HG03159 (cell line): ENCODE data around the gene DCTN3.

ENCODE experiments used
- ATAC-seq: cut with Tn5 transposase; IDR thresholded peaks from one replicate; pipeline ENCODE4 v1.9.1; 2021; ENCODE audit warnings: mild to moderate bottlenecking, moderate library complexity; ENCODE audit not compliant: unreplicated experiment

DCTN3 gene

GRCh38 chr9:34624475-34625185 is 4.3 kb upstream of the DCTN3 start:
- ATAC-seq = no peak

GRCh38 chr9:34623374-34624235 is 3.3 kb upstream of the DCTN3 start:
- ATAC-seq = no peak

GRCh38 chr9:34615132-34615531 is 5.2 kb downstream of the DCTN3 start:
- no peak for ATAC-seq

- ATAC-seq = no peak
Measured at GRCh38 chr9:34612788-34613390, 7.4 kb downstream of the DCTN3 start.

- ATAC-seq = peak; percentile 87
Measured at GRCh38 chr9:34611811-34612787, 8.2 kb downstream of the DCTN3 start, which contains the start of gene RPP25L. Gene RPP25L (minus strand): TSS chr9:34612097. CDS start chr9:34611296, 801 bp downstream.

GRCh38 chr9:34611251-34611810 is 9.0 kb downstream of the DCTN3 start:
- no peak for ATAC-seq

- no peak for ATAC-seq
Measured at GRCh38 chr9:34610434-34611206, 9.7 kb downstream of the DCTN3 start.

- no peak for ATAC-seq
Measured at GRCh38 chr9:34607331-34607730, 13.0 kb downstream of the DCTN3 start.

GRCh38 chr9:34606905-34607304 is 13.4 kb downstream of the DCTN3 start:
- no peak for ATAC-seq

- no peak for ATAC-seq
Measured at GRCh38 chr9:34606190-34606589, 14.1 kb downstream of the DCTN3 start.

- peak; percentile 75 for ATAC-seq
Measured at GRCh38 chr9:34603610-34604231, 16.6 kb downstream of the DCTN3 start.

- ATAC-seq = no peak
Measured at GRCh38 chr9:34601937-34602573, 18.2 kb downstream of the DCTN3 start.

GRCh38 chr9:34600908-34601307 is 19.4 kb downstream of the DCTN3 start:
- ATAC-seq = no peak

- ATAC-seq = no peak
Measured at GRCh38 chr9:34599546-34599945, 20.7 kb downstream of the DCTN3 start.

GRCh38 chr9:34594177-34594576 is 26.1 kb downstream of the DCTN3 start:
- no peak for ATAC-seq

GRCh38 chr9:34592895-34593601 is 27.2 kb downstream of the DCTN3 start:
- no peak for ATAC-seq

- ATAC-seq = no peak
Measured at GRCh38 chr9:34591917-34592866, 28.1 kb downstream of the DCTN3 start.
